ENCODE data around the gene CLDN9. TPM values are rescaled to one million over a fixed set of nuclear protein-coding genes. Genes with fewer than 3 reads are reported as not detected.

The CLDN9 gene
- polyA plus RNA-seq, 1 donor from 2014 or later = not detected

- H3K36me3 ChIP-seq (ENCODE audit: insufficient read depth, low read length) = no peaks in the 10 kb centered on the region
- no peak overlapping the region for H3K27ac ChIP-seq (ENCODE audit: low read length)
- no peak overlapping the region for H3K9ac ChIP-seq (ENCODE audit: low read length)
- H3F3A ChIP-seq (ENCODE audit: insufficient read depth, low read length, poor library complexity, severe bottlenecking) = no peaks in the 10 kb centered on the region
- H3K27me3 ChIP-seq (ENCODE audit: insufficient read depth, low read depth, low read length) = no peaks in the 10 kb centered on the region
- TF ChIP-seq SMC3 (conservative IDR thresholded peaks at IDR 0.05; ENCODE audit: poor library complexity) (no peak), EP300 (conservative IDR thresholded peaks at IDR 0.05; ENCODE audit: poor library complexity, severe bottlenecking) (no peak)
- H4K20me1 ChIP-seq (ENCODE audit: insufficient read depth) = no peaks in the 10 kb centered on the region
- H3K4me3 ChIP-seq (ENCODE audit: low read length) = no peak overlapping the region
- H3K79me2 ChIP-seq (replicated peaks; ENCODE audit: insufficient read depth, low read length) = no peaks in the 10 kb centered on the region
- no peaks in the 10 kb centered on the region for H3K9me3 ChIP-seq (ENCODE audit: low read length)
- no peaks in the 10 kb centered on the region for H3K9me2 ChIP-seq (ENCODE audit: insufficient read depth, low read length)
- H2AFZ ChIP-seq (ENCODE audit: low read depth, low read length) = no peak overlapping the region
- no peak overlapping the region for H3K4me2 ChIP-seq (ENCODE audit: low read length)
Measured at GRCh38 chr16:2990891-2991290, 21.8 kb upstream of the CLDN9 start.

- Histone ChIP-seq H2AFZ (ENCODE audit: low read depth, low read length) (no peak overlapping the region), H3K36me3 (ENCODE audit: insufficient read depth, low read length) (no peaks in the 10 kb centered on the region)
Measured at GRCh38 chr16:2991566-2992261, 21.0 kb upstream of the CLDN9 start.

More at GRCh38 chr16:2991566-2992261, 21.0 kb upstream of the CLDN9 start:
- Histone ChIP-seq H3K27ac (ENCODE audit: low read length) (no peak overlapping the region), H3K9ac (ENCODE audit: low read length) (no peak overlapping the region), H3K79me2 (replicated peaks; ENCODE audit: insufficient read depth, low read length) (no peaks in the 10 kb centered on the region), H3K9me3 (ENCODE audit: low read length) (no peaks in the 10 kb centered on the region), H3K9me2 (ENCODE audit: insufficient read depth, low read length) (no peaks in the 10 kb centered on the region), H3K4me3 (ENCODE audit: low read length) (no peak overlapping the region), H3F3A (ENCODE audit: insufficient read depth, low read length, poor library complexity, severe bottlenecking) (no peaks in the 10 kb centered on the region), H4K20me1 (ENCODE audit: insufficient read depth) (no peaks in the 10 kb centered on the region), H3K27me3 (ENCODE audit: insufficient read depth, low read depth, low read length) (no peaks in the 10 kb centered on the region), H3K4me2 (ENCODE audit: low read length) (no peak overlapping the region)
- TF ChIP-seq MXI1 (conservative IDR thresholded peaks at IDR 0.05; ENCODE audit: poor library complexity, severe bottlenecking) (no peak), POLR2AphosphoS5 (IDR thresholded peaks at IDR 0.05) (no peak), CTCF (IDR thresholded peaks at IDR 0.05; ENCODE audit: poor library complexity, severe bottlenecking) (no peak), SMC3 (conservative IDR thresholded peaks at IDR 0.05; ENCODE audit: poor library complexity) (no peak), RAD21 (conservative IDR thresholded peaks at IDR 0.05) (no peak), EP300 (conservative IDR thresholded peaks at IDR 0.05; ENCODE audit: poor library complexity, severe bottlenecking) (no peak), EZH2 (IDR thresholded peaks at IDR 0.05; ENCODE audit: borderline replicate concordance, insufficient read depth, low read length, poor library complexity, severe bottlenecking) (no peak), TAF1 (IDR thresholded peaks at IDR 0.05; ENCODE audit: low read depth) (no peak)
- TF ChIP-seq, protein P1, sequence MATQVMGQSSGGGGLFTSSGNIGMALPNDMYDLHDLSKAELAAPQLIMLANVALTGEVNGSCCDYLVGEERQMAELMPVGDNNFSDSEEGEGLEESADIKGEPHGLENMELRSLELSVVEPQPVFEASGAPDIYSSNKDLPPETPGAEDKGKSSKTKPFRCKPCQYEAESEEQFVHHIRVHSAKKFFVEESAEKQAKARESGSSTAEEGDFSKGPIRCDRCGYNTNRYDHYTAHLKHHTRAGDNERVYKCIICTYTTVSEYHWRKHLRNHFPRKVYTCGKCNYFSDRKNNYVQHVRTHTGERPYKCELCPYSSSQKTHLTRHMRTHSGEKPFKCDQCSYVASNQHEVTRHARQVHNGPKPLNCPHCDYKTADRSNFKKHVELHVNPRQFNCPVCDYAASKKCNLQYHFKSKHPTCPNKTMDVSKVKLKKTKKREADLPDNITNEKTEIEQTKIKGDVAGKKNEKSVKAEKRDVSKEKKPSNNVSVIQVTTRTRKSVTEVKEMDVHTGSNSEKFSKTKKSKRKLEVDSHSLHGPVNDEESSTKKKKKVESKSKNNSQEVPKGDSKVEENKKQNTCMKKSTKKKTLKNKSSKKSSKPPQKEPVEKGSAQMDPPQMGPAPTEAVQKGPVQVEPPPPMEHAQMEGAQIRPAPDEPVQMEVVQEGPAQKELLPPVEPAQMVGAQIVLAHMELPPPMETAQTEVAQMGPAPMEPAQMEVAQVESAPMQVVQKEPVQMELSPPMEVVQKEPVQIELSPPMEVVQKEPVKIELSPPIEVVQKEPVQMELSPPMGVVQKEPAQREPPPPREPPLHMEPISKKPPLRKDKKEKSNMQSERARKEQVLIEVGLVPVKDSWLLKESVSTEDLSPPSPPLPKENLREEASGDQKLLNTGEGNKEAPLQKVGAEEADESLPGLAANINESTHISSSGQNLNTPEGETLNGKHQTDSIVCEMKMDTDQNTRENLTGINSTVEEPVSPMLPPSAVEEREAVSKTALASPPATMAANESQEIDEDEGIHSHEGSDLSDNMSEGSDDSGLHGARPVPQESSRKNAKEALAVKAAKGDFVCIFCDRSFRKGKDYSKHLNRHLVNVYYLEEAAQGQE (IDR thresholded peaks at IDR 0.05; ENCODE audit: borderline replicate concordance) = no peak

All from neural cell (in vitro differentiated cells).